Common myeloid progenitor, CD34-positive (primary cell): ENCODE results near the gene DOCK8.

Source experiments
- CTCF ChIA-PET: fragments of 350-600 bp; sonication (Branson Sonifier 250); formaldehyde crosslinking; loops from one replicate; lab custom pipeline; 2021; ENCODE audit warnings: antibody characterized with exemption; lab: Charles Lee
- POLR2A ChIA-PET: fragments of 350-600 bp; sonication (Branson Sonifier 250); formaldehyde crosslinking; loops from one replicate; lab custom pipeline; 2021; ENCODE audit warnings: antibody characterized with exemption; lab: Charles Lee
- DNase-seq, 3 donors: peaks; one replicate each; pipeline versions ENCODE4 v3.0.0 to v3.0.0-alpha.2; 2013
- H3K27ac ChIP-seq, 2 experiments: 1 replicate in 1 of 2; 2 replicates in 1 of 2; pipeline ENCODE4 v1.7.0; 2013; ENCODE audit warnings: inconsistent platforms in 2 of 2, low read length in 2 of 2, mild to moderate bottlenecking in 2 of 2, low read depth in 1 of 2, moderate library complexity in 1 of 2; ENCODE audit not compliant: severe bottlenecking in 2 of 2, insufficient read depth in 1 of 2, poor library complexity in 1 of 2
- H3K27me3 ChIP-seq, 5 experiments: replicated peaks in 2 of 5; 1 replicate in 3 of 5; 2 replicates in 2 of 5; pipeline versions ENCODE4 v1.6.1 to v1.7.0; 2013; ENCODE audit warnings: low read length in 4 of 5, mild to moderate bottlenecking in 2 of 5, moderate library complexity in 2 of 5, inconsistent platforms in 1 of 5; ENCODE audit not compliant: insufficient read depth in 5 of 5, control insufficient read depth in 4 of 5
- H3K36me3 ChIP-seq, 4 experiments: 1 replicate in 2 of 4; 2 replicates in 2 of 4; pipeline versions ENCODE4 v1.6.1 to v1.7.0; 2013; ENCODE audit warnings: low read length in 3 of 4, control low read depth in 1 of 4, mild to moderate bottlenecking in 1 of 4; ENCODE audit not compliant: control insufficient read depth in 4 of 4, insufficient read depth in 4 of 4
- H3K4me1 ChIP-seq, 4 experiments: 1 replicate in 3 of 4; 2 replicates in 1 of 4; pipeline versions ENCODE4 v1.6.1 to v1.7.1; 2013; ENCODE audit warnings: low read length in 3 of 4, mild to moderate bottlenecking in 3 of 4, control low read depth in 1 of 4, inconsistent platforms in 1 of 4, moderate library complexity in 1 of 4; ENCODE audit not compliant: control insufficient read depth in 4 of 4, insufficient read depth in 4 of 4; ENCODE audit errors: control extremely low read depth in 1 of 4
- H3K4me3 ChIP-seq, 7 experiments: 1 replicate in 4 of 7; 2 replicates in 3 of 7; pipeline versions ENCODE4 v1.5.1 to v1.7.0; 2013; ENCODE audit warnings: mild to moderate bottlenecking in 7 of 7, low read length in 6 of 7, moderate library complexity in 6 of 7, inconsistent platforms in 2 of 7, low read depth in 2 of 7, control low read depth in 1 of 7; ENCODE audit not compliant: insufficient read depth in 4 of 7, control insufficient read depth in 1 of 7; ENCODE audit errors: extremely low read depth in 1 of 7
- H3K9me3 ChIP-seq, 5 experiments: 1 replicate in 4 of 5; 2 replicates in 1 of 5; pipeline versions ENCODE4 v1.6.1 to v1.7.1; 2013; ENCODE audit warnings: low read length in 4 of 5, mild to moderate bottlenecking in 2 of 5, inconsistent platforms in 1 of 5, low read depth in 1 of 5, moderate library complexity in 1 of 5; ENCODE audit not compliant: control insufficient read depth in 4 of 5, insufficient read depth in 2 of 5; ENCODE audit errors: control extremely low read depth in 1 of 5
- WGBS: methylation state at CpG from one replicate; pipeline ENCODE4 v1.1.5; 2013; ENCODE audit not compliant: insufficient coverage; 5-methylcytosine and 5-hydroxymethylcytosine counted together

DOCK8 gene

GRCh38 chr9:463455-464171 lies 248.9 kb downstream of the DOCK8 start:
- Histone ChIP-seq H3K36me3 (peaks cover 17 to 61% (median 38%) of the 10 kb centered on the region in 4 experiments), H3K4me3 (no peak overlapping the region), H3K27ac (no peak overlapping the region), H3K9me3 (no peaks in the 10 kb centered on the region), H3K4me1 (peaks cover 0 to 3% (median 0%) of the 10 kb centered on the region in 4 experiments), H3K27me3 (no peaks in the 10 kb centered on the region)
- ChIA-PET CTCF (no interaction called here), POLR2A (no interaction called here)
- WGBS: 90% methylated on average over 6 of the region's 8 CpGs
- no peak for DNase-seq

- DNase-seq: no peak
- ChIA-PET CTCF (no interaction called here), POLR2A (no interaction called here)
- Histone ChIP-seq H3K36me3 (peaks cover 13 to 40% (median 28%) of the 10 kb centered on the region in 4 experiments), H3K4me1 (peaks cover 4 to 26% (median 19%) of the 10 kb centered on the region in 4 experiments), H3K4me3 (no peak overlapping the region), H3K9me3 (no peaks in the 10 kb centered on the region), H3K27ac (no peak overlapping the region), H3K27me3 (no peaks in the 10 kb centered on the region)
- no CpG with 5 or more reads among the region's 1 CpG for WGBS
Measured at GRCh38 chr9:466747-467146, 252.1 kb downstream of the DOCK8 start.

GRCh38 chr9:468766-469426 lies 254.2 kb downstream of the DOCK8 start:
- no peaks in the 10 kb centered on the region for H3K27me3 ChIP-seq
- POLR2A ChIA-PET: no interaction called here
- 23% methylated on average over 5 of the region's 8 CpGs for WGBS
- H3K36me3 ChIP-seq: peaks cover 3 to 21% (median 15%) of the 10 kb centered on the region in 4 experiments
- H3K9me3 ChIP-seq: no peaks in the 10 kb centered on the region
- H3K4me3 ChIP-seq: peak overlapping the region in 5 of 7 experiments; percentile 9 to 84 (median 72)
- DNase-seq: peak in 2 of 3 donors; percentile 22 to 25
- CTCF ChIA-PET: interaction anchor here (0.7 to 1.2 kb wide), 2 partner anchors 9 to 11 kb away, joined by 3 read pairs; no protein-coding TSS in a partner anchor
- H3K4me1 ChIP-seq: peaks cover 4 to 26% (median 19%) of the 10 kb centered on the region in 4 experiments
- no peak overlapping the region for H3K27ac ChIP-seq

- POLR2A ChIA-PET: no interaction called here
- 9% methylated on average over 29 of the region's 49 CpGs for WGBS
Measured at GRCh38 chr9:469672-470551, 255.2 kb downstream of the DOCK8 start.

GRCh38 chr9:470552-471194 lies 256.0 kb downstream of the DOCK8 start:
- ChIA-PET CTCF (interaction anchor here (0.7 to 0.8 kb wide), 2 partner anchors 32 to 35 kb away, joined by 3 read pairs; no protein-coding TSS in a partner anchor), POLR2A (no interaction called here)
- peak in 2 of 3 donors; percentile 17 to 30 for DNase-seq
- Histone ChIP-seq H3K4me3 (peak overlapping the region; percentile 32 to 84 (median 69)), H3K27ac (no peak overlapping the region), H3K27me3 (no peaks in the 10 kb centered on the region), H3K9me3 (no peaks in the 10 kb centered on the region), H3K36me3 (peaks cover 0 to 4% (median 1%) of the 10 kb centered on the region in 4 experiments), H3K4me1 (peaks cover 4 to 26% (median 19%) of the 10 kb centered on the region in 4 experiments)
- WGBS: 13% methylated on average over 8 of the region's 9 CpGs

More at GRCh38 chr9:469672-470551, 255.2 kb downstream of the DOCK8 start:
- Histone ChIP-seq H3K27me3 (no peaks in the 10 kb centered on the region), H3K27ac (peak overlapping the region in 1 of 2 experiments; percentile 69), H3K4me3 (peak overlapping the region; percentile 32 to 84 (median 69)), H3K9me3 (no peaks in the 10 kb centered on the region), H3K36me3 (peaks cover 3 to 10% (median 6%) of the 10 kb centered on the region in 4 experiments), H3K4me1 (peaks cover 4 to 26% (median 19%) of the 10 kb centered on the region in 4 experiments)
- CTCF ChIA-PET: interaction anchor here (0.7 to 0.8 kb wide), 2 partner anchors 33 to 36 kb away, joined by 3 read pairs; no protein-coding TSS in a partner anchor
- DNase-seq: peak; percentile 86 to 90 (median 89)

- H3K27ac ChIP-seq: no peak overlapping the region
- CTCF ChIA-PET: no interaction called here
- 100% methylated on average over 2 of the region's 4 CpGs for WGBS
- no peaks in the 10 kb centered on the region for H3K36me3 ChIP-seq
- H3K4me3 ChIP-seq: no peak overlapping the region
- no peak for DNase-seq
- H3K4me1 ChIP-seq: peaks cover 4 to 26% (median 19%) of the 10 kb centered on the region in 4 experiments
- H3K9me3 ChIP-seq: no peaks in the 10 kb centered on the region
- no peaks in the 10 kb centered on the region for H3K27me3 ChIP-seq
- POLR2A ChIA-PET: no interaction called here
Measured at GRCh38 chr9:471320-471719, 256.7 kb downstream of the DOCK8 start.
